ENCODE data around the gene WWTR1.

- TF ChIP-seq POLR2A (IDR thresholded peaks at IDR 0.05; ENCODE audit: low read depth, low read length) (no peak), CTCF (IDR thresholded peaks at IDR 0.05; ENCODE audit: extremely low read depth in 1 of 2, insufficient read depth in 1 of 2, low read depth in 1 of 2, low read length in 2 of 2) (no peak), MYC (IDR thresholded peaks at IDR 0.05; ENCODE audit: low read depth, low read length) (no peak)
These were observed 9.8 kb upstream of the WWTR1 start for GRCh38 chr3:149667576-149667975.
